Measurements from ENCODE around the gene NHLRC1.

- TF ChIP-seq CEBPB (IDR thresholded peaks at IDR 0.05; ENCODE audit: borderline replicate concordance, low read depth, low read length) (no peak), FOXO4 (CRISPR knock-in tag; conservative IDR thresholded peaks at IDR 0.05) (no peak), NFRKB (IDR thresholded peaks at IDR 0.05) (no peak), SKI (IDR thresholded peaks at IDR 0.05; ENCODE audit: partially characterized antibody) (no peak), EHMT2 (IDR thresholded peaks at IDR 0.05; ENCODE audit: borderline replicate concordance, low read depth, low read length) (no peak), POLR2A (IDR thresholded peaks at IDR 0.05; ENCODE audit: insufficient read depth in 1 of 2, low read depth in 2 of 2, low read length in 2 of 2) (no peak)
Measured at GRCh38 chr6:18118330-18118729, 4.1 kb downstream of the NHLRC1 start.
